SHP77 treated with DMSO at 0.1 percent for 48 hours (cell line): Measurements from ENCODE around the gene SMPD2.
A peak's percentile ranks its signal among the peaks of the same experiment; 100 is the strongest.

Experiments
- DNase-seq: peaks from one replicate; lab custom pipeline; 2025; lab: John Stamatoyannopoulos, UW

SMPD2 gene, protein sequence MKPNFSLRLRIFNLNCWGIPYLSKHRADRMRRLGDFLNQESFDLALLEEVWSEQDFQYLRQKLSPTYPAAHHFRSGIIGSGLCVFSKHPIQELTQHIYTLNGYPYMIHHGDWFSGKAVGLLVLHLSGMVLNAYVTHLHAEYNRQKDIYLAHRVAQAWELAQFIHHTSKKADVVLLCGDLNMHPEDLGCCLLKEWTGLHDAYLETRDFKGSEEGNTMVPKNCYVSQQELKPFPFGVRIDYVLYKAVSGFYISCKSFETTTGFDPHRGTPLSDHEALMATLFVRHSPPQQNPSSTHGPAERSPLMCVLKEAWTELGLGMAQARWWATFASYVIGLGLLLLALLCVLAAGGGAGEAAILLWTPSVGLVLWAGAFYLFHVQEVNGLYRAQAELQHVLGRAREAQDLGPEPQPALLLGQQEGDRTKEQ

DNA sequence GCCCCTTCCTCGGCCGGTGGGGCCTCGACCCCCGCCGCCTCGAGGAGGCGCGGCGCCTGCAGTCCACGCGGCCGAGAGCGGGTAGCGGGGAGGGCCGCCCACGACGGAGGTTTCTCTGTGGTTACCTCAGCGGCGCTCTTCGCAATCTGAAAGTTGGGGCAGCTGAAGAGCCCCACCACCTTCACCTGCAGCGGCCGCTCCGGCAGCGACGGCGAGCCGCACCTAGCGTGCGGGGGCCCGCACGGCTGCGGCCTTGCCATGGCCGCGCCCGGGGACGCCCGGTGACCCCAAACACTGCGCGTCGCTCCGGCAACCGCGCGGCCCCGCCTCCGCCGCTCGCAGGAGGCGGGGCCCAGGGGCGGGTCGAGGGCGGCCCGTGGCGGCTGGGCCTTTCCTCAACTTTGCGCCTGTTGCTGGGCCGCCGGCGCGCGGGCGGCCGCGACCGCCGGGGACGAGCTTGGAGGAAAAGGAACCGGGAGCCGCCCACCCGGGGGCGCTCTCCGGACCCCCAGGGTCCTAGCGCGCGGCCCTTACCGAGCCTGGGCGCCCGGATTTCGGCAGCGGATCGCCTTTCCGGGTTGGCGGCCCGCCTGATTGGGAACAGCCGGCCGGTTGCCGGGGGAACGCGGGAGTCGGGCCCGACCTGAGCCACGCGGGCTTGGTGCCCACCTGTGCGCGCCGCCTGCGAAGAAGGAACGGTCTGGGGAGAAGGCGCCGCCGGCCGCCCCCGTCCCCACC is at the start of gene SMPD2, which contains the start of gene PPIL6:
Gene SMPD2 (plus strand): TSS at position 394 of the 738 bp plus-strand sequence. CDS start 398 bp downstream, outside the sequence.
Gene PPIL6 (minus strand): TSS at position 298 of the 738 bp plus-strand sequence. CDS start 38 bp downstream, at position 260.
- DNase-seq = peak; percentile 57

DNA sequence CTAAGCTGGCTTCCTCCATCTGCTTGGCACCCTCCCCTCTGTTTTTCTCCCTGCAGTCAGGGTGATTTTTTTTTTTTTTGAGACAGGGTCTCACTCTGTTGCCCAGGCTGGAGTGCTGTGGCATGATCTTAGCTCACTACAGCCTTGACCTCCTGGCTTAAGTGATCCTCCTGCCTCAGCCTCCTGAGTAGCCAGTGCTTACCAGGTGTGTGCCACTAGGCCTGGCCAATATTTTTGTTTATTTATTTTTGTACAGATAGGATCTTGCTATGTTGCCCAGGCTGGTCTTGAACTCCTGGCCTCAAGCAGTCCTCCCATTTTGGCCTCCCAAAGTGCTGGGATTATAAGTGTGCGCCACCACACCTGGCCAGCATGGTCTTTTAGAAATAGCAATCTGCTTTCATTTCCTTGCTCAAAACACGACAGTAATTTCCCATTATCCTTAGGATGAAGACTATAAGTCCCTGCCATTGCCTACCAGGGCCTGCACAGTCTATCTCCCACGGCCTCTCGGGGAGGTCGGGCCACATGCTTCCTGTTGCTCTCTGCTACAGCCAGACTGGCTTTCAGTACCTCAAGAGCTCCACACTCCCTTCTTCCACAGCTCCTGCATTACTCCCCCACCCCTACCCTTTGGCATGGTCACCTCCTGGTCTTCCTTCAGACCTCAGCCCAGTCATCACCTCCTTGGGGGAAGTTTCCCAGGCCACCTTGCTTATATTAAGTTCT is 47.2 kb upstream of the SMPD2 start:
- DNase-seq = no peak

DNA sequence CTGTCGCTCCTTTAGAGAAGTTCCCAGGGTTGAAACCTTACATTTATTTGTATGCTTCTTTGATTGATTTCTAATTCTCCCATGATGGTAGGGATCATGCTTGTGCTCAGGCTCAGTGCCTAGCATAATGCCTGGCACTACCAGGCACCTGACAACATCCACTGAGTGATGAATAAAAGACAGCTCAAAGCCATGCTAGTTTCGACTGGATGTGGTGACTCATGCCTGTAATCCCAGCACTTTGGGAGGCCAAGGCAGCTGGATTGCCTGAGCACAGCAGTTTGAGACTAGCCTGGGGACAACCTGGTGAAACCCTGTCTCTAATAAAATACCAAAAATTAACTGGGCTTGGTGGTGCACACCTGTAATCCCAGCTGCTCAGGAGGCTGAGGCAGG is 46.6 kb upstream of the SMPD2 start:
- no peak for DNase-seq

DNA sequence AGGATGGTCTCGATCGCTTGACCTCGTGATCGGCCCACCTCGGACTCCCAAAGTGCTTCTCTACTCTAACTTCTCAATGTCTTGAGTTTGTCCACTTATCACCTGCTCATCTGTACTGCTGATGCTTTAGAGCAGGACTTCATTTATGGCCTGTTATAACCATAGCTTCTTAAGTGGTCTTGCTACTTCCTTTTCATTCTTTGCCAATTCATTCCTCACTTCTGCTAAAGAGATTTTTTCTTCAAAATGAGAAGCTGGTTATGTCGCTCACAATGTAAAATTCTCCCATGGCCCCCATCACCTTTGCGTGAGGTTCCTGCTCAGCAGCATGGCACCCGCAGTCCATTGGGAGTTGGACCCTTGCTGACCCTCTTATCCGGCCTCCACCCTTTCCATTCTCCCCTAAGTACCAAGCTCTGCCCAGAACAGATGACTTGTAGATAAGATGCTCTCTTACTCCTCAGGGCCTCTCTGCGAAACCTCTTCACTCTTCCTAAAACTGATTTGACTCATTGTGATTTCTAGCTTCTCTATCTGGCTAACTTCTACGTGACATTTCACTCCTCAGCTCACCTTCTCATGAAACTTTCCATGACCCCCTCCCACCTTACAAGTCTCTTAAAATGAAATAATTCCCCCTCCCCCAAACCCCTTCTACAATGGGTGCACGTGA is 44.3 kb upstream of the SMPD2 start:
- no peak for DNase-seq

DNA sequence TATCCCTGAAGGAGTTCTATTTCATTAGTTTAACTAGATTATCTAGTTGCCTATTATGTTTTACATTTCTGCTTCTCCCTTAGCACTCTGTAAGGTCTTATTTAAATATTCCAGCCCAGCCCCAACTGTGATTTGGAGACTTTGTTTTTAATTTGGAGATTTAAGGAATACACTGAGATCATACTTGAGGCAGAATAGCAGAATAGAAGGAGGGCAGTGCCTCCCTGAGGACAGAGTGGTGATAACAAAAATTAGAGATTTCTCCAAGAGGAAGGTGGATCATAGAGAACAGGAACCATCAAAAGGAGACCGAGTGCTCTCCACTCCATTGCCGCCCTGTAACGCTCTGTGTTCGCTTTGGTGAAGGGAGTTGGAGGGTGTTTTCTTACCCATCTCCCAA is 43.5 kb upstream of the SMPD2 start:
- no peak for DNase-seq

DNA sequence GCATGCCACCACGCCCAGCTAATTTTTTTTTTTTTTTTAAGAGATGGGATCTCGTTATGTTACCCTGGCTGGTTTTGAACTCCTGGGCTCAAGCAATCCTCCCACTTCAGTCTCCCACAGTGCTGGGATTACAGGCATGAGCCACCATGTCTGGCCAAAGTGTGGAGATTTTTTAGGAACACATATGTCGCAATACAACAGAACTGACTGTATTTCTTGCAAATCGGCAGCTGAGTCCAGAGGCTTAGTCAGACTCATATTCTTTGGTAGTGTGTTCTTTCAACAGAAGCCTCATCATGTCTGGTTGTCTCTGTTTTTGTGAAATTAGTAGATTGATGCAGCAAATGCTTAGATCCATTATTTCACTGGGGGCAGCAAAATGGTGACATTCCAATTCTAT is 34.3 kb upstream of the SMPD2 start:
- no peak for DNase-seq

DNA sequence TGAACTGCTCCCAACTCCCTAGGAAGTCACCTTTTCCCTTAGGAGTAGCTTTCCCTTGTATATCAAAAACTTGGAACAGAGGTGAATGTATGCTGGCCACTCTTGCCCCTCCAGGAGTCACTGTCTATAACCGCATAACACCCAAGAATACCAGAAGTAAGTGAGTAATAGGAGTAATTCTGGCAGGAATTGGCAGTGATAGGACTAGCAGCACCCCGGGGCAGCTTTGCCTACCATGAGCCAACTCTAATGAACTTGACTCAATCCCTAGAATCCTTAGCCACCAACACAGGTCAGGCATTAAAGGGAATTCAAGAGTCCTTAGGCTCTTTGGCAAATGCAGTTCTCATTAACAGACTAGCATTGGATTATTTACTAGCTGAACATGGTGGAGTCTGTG is 29.5 kb upstream of the SMPD2 start:
- no peak for DNase-seq

DNA sequence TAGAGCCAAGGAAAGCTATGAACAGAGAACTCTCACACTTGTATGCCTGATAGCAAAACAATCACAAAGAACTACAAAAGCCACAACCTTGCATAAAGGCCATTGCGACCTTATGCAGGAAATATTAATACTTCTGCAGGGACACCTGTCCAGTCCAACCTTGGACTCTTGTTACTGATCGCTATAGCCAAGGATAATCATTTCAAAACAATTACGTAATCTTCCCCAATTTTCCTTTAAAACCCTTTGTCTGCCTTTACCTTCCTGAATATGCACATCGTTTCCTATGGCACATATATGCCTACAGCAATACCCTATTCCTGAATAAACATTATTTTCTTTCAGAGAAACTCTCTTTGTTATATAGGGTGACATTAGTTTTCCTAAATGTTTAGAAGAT is 22.9 kb upstream of the SMPD2 start:
- DNase-seq = no peak

DNA sequence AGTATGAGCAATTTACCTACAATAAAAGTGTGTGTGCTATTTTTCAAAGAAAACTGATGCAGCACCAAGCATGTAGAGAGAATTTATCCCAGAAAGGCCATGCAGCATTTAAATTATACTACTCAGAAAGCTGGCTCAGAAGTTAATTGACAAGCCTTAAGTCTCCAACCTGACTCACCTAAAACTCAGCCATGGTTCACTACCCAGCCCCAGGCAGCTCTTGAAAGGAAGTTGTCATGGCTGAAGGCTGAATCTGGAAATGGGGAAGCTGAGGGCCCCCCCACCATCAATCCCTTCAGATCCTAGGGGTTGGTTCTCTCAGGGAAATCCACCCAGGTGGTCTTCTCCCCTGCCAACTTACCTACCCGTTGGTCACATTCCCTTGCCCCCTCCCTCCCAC is 19.8 kb upstream of the SMPD2 start:
- DNase-seq = no peak

DNA sequence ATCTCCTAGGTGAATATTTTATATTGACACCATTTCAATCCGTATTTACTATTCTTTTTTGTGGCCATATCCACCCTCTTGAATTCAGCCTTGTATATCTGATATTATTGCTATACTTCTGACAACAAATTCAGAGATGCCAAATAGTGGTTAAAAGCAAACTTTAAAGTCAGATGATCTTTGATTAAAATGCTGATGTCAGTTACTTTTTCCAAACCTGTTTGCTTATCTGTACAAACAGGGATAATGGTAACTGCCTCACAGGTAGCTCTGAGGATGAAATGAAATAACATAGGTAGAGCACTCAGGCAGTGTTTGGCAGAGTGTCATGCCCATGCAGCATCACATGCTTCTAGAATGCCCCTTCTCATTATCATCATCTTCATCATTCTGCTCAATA is 19.3 kb upstream of the SMPD2 start:
- no peak for DNase-seq

DNA sequence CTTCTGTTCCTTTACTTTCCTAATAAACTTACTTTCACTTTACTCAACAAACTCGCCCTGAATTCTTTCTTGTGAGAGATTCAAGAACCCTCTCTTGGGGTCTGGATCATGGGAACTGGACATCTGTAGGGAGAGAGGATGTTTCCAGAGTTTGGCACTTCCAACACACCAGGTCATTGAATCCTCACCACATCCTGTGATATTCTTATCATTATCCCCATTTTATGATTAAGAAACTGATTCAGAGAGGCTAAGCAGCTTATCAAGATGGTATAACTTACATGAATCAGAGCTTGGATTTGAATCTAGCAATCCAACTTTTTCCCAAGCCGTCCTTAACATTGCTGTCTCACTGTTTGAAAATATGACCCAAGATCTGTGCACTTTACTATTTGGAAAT is 15.6 kb upstream of the SMPD2 start:
- no peak for DNase-seq

DNA sequence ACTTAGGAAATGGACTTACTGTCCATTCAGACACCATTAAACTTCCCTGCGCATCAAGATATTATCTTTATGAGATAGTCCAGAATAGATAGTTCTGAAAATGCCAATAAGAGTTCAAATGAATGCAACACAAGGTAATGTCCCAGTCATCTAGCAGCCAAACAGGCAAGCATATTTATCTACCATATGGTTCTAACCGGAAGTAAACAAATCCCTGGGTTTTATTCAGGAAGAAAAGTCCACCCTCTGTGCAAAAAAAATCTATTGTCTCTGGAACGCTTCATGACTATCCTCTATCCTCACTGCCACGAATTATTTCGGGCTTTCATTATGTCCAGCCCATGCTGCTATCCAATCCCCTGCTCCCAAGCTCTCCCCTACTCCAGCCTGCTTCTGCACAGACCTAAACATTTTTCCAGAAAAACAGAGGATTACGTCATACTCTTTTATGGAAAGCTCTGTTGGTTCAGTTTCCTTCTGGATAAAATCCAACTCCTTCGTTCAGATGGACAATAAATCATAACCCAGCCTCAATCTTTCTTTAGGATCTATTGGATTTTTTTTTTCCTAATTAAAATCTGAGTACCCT is 11.5 kb upstream of the SMPD2 start:
- no peak for DNase-seq

DNA sequence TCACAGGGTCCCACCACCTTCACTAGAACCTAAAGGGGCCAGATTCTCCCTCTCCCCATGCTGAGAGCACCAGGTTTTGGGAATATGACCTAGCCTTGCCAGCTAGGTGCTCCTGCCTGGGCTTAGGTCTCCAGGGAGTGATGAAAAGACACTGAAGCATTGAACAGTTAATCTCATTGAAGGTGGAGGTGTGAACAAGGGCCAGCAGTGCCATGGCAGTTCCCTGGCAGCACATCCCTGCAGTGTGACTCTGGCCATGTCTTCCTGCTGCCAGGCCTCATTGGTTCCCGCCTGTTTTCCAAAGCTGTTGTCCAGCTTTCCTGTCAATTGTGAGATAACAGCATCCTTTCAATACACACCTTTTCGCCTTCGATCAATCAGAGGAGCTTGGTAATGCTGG is 11.0 kb upstream of the SMPD2 start:
- no peak for DNase-seq

DNA sequence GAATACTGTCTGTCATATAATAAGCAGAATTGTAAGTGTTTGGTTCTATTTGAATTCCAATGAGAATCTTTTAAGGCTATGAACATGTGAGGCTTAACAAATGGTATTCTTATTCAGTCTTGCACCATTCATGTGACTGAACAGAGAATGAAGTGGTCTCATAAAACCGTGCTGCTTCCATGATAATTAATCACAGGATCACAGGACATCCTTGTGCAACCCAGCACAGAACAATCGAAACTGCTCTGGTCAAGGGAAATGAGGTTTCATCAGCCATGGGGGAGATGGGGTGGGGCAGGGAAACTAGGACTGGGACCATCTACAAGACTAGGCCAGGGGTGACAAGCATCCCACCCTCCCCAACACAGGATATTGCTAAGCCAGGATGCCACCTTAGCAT is 6.1 kb upstream of the SMPD2 start:
- DNase-seq = no peak

DNA sequence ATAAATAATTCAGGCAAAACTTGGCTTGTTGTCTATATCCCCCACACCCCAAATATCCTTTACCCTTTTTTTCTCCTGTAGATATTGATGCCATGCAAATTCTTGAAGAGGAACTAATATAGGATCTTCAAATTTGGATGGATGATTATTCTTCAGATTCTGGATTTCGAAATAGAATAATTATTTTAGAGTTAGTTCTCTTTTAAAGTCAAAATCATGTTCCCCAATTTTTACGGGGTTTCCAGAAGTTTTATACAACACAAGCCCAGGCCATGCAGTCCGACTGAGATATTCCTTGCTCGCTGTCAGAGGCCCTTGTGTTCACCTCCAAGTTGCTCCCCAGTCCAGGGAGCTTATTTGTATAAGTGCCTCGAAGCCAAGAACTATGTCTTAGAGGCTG is 4.5 kb upstream of the SMPD2 start:
- no peak for DNase-seq

DNA sequence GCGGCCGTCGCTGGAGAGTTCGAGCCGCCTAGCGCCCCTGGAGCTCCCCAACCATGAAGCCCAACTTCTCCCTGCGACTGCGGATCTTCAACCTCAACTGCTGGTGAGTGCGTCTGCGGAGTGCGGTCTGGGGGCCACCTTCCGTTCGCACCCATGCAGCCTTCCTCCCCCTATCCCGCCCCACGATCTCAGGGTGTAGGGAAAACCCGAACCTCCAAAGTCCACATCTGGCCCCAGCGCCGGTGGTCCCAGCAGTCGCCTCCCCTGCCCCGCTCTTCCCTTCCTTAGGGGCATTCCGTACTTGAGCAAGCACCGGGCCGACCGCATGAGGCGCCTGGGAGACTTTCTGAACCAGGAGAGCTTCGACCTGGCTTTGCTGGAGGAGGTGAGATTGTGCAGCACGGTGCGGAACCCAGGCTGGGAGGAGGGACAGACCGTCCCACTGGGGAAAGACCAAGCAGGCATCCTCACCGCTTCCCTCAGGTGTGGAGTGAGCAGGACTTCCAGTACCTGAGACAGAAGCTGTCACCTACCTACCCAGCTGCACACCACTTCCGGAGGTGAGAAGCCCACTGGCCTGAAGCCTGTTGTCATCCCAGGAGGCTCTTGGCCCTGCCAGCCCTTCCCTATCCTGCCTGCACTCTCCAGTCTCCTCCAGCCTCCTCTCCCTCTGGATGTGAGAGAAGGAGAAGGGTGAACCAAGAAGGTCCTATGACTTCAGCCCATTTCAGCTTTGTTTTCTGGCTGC is 719 bp downstream of the SMPD2 start:
- no peak for DNase-seq

DNA sequence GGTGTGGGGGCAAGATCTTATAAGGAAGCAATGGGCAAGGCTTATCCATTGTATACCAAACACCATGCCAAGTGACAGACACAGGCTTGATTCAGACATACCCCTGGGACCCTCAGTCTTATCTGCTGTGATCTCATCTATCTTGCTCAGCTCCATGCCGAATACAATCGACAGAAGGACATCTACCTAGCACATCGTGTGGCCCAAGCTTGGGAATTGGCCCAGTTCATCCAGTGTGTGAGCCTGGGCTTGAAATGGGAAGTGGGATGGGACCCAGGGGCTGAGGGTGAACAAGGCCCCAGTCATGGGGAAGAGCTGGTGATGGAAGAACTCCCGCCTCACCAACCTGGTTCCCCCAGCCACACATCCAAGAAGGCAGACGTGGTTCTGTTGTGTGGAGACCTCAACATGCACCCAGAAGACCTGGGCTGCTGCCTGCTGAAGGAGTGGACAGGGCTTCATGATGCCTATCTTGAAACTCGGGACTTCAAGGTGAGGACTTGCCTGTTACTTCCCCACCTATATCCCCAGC is 1.9 kb downstream of the SMPD2 start:
- no peak for DNase-seq

DNA sequence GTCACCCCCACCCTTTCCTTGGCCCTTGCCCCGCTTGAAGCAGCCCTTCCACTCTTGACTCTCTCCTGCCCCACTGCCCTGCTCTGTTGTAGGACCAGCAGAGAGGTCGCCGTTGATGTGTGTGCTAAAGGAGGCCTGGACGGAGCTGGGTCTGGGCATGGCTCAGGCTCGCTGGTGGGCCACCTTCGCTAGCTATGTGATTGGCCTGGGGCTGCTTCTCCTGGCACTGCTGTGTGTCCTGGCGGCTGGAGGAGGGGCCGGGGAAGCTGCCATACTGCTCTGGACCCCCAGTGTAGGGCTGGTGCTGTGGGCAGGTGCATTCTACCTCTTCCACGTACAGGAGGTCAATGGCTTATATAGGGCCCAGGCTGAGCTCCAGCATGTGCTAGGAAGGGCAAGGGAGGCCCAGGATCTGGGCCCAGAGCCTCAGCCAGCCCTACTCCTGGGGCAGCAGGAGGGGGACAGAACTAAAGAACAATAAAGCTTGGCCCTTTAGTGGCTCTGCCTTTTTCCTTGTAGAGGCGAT is 3.0 kb downstream of the SMPD2 start:
- DNase-seq = no peak

DNA sequence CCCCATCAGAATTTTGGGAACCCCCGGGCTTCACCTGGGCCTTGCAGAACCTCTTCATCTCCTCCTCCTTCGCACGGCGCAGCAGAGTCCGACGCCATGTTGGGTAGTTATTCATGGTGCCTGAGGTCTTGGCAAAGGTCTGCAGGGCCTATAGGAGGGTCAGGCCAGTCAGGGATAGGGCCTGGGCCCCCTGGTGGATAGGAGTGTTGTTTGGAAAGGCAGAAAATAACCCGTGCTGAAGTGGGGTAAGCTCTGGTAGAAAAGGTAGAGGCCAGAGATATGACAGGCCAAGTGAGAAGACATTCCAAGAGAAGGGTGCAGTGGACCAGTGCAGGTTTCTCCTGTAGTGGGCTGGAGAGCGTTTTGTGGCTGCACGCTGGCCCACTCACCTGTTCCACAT is 4.9 kb downstream of the SMPD2 start:
- no peak for DNase-seq

DNA sequence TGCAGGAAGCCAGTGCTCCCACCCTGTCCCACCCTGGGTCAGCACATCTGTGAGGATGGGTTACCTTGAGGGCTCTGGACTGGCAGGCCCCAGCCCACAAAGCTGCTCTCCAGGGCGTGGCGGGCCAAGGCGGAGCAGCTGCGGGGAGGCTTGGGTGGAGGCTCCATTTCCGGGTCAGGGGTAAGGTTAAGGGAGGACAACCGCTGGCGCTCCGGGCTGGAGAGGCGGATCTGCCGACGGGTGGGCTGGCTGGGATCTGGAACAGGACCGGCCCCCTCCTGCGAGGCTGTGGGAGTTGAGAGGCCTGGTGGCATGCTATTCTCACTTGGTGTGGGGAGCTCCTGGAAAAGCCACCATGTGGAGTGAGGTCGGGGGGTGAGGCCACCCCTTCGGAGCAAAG is 5.5 kb downstream of the SMPD2 start:
- no peak for DNase-seq

DNA sequence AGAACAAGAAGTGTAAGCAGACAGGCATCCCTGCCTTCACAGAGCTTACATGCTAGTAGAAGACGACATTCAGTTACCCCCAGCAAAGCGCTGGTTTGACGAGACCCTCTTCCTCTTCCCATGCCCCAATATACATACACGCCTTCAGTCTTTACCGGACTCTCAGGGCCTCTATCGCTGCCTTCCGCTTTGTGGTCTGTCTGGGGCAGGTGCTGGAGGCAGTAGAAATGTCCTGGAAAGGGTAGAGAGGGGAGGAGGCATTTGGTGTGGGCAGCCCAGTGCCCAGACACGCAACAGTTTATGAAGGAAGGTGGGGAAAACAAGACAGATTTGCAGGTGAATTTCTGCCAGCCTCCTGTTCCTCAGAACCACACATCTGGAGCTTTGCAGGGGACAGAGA is 6.0 kb downstream of the SMPD2 start:
- DNase-seq = no peak
